Measurements from ENCODE around the gene BRINP1.

GRCh38 chr9:119175581-119175980, 193.7 kb downstream of the BRINP1 start:
- TF ChIP-seq, protein P1, sequence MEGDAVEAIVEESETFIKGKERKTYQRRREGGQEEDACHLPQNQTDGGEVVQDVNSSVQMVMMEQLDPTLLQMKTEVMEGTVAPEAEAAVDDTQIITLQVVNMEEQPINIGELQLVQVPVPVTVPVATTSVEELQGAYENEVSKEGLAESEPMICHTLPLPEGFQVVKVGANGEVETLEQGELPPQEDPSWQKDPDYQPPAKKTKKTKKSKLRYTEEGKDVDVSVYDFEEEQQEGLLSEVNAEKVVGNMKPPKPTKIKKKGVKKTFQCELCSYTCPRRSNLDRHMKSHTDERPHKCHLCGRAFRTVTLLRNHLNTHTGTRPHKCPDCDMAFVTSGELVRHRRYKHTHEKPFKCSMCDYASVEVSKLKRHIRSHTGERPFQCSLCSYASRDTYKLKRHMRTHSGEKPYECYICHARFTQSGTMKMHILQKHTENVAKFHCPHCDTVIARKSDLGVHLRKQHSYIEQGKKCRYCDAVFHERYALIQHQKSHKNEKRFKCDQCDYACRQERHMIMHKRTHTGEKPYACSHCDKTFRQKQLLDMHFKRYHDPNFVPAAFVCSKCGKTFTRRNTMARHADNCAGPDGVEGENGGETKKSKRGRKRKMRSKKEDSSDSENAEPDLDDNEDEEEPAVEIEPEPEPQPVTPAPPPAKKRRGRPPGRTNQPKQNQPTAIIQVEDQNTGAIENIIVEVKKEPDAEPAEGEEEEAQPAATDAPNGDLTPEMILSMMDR (conservative IDR thresholded peaks at IDR 0.05 in 1 of 2, IDR thresholded peaks at IDR 0.05 in 1 of 2; ENCODE audit: low read depth in 1 of 2, low read length in 2 of 2): no peak
- no peak for TF ChIP-seq EZH2 (IDR thresholded peaks at IDR 0.05; ENCODE audit: low read length, missing control alignments)

Data from fibroblast of lung (primary cell).